Stimulated activated CD4-positive, alpha-beta T cell treated with anti-CD3 and anti-CD28 coated beads, TNF-alpha, amount 100 ng/mL, for 1 hour (primary cell): Measurements from ENCODE around the gene DGCR8.

ENCODE experiments used
- DNase-seq, 3 donors: peaks; one replicate each; pipeline ENCODE4 v3.0.0-alpha.2; 2020; ENCODE audit warnings: low read depth in 3 of 3, low spot score in 1 of 3

DGCR8 gene

DNA sequence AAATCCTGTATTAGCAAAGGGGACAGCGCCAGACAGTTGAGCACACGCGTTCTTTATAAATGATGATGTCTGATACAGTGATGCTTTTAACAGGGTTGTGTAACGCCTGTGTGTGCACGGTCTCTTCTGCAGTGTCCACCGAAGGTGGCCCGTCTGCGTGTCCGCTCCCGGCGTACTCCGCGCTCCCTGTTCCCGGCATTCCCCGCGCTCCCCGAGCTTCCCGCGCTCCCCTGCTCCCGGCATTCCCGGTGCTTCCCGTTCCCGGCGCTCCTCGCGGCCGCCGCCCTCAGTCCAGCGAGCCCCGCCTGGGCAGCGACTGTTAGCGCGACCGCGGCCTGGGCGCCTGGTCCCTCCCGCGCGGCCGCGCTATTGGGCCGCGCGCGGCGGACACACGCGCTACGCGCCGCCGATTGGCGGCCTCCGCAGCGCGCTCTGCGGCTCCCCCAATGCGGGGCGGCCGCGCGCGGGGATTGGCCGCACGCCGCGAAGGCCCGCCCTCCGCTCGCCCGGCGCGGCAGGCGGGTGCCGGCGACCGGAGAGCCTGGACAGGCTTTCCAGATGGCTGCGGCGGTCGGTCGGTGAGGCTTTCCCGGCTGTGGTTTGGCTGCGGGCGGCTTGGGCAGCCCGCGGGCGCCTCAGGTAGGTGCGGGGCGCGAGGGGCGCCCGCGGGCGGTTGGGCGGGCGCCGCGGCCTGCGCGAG lies at the start of gene DGCR8:
Gene DGCR8 (plus strand): TSS at position 497 of the 700 bp plus-strand sequence. CDS start 5,723 bp downstream, outside the sequence.
- peak; percentile 15 to 53 (median 45) for DNase-seq

DNA sequence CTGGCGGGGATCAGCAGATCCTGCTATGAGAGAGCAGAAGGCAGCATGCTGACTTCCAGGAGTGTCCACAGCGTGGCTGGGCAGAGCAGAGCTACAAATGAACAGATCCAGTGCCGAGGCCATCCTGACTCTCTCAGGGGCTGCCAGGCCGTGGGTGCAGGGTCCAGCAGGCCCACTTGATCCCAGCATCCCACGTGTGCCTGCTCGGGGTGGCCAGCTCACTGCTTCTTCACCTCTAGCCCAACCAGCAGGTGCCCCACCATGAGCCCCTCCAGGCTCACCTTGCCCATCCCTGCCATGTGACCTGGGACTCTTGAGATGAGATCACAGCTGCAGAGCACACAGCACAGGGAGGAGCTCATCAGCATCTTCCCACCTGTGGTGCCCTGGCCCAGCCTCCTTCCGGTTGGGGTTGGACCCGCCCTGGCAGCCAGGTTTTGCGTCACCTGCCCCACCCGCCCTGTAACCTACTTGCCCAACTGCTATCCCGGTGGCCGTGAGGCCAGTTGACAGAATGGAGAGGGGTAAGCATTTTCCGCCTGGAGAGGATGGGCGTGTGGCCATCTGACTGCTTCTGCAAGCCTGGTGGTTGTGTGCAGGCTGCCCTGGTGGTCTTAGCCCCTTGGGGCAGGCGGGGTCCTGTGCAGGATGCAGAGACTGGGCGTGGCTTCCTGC lies 48.2 kb upstream of the DGCR8 start:
- no peak for DNase-seq

- DNase-seq, result no peak
Observed at GRCh38 chr22:20032407-20032991, 47.5 kb upstream of the DGCR8 start.

GRCh38 chr22:20033045-20033706 lies 46.9 kb upstream of the DGCR8 start:
- DNase-seq, result no peak

DNA sequence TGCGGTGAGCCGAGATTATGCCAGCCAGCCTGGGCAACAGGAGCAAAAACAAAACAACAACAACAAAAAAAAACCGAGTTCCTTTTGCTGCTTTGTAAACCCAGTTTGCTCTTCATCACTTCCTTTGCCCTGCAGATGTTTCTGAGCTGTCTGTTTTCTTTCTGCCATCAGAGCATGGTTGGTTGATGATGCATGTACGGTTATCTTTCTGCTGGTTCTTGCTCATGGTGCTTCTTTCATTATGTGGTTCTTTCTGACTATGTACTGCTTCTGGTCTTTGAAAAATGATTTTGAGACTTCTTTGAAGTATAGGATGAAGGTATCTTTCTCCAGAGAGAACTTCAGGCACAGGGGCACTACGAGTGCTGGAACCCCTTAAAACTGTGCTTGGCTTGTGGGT lies 45.9 kb upstream of the DGCR8 start:
- no peak for DNase-seq

DNA sequence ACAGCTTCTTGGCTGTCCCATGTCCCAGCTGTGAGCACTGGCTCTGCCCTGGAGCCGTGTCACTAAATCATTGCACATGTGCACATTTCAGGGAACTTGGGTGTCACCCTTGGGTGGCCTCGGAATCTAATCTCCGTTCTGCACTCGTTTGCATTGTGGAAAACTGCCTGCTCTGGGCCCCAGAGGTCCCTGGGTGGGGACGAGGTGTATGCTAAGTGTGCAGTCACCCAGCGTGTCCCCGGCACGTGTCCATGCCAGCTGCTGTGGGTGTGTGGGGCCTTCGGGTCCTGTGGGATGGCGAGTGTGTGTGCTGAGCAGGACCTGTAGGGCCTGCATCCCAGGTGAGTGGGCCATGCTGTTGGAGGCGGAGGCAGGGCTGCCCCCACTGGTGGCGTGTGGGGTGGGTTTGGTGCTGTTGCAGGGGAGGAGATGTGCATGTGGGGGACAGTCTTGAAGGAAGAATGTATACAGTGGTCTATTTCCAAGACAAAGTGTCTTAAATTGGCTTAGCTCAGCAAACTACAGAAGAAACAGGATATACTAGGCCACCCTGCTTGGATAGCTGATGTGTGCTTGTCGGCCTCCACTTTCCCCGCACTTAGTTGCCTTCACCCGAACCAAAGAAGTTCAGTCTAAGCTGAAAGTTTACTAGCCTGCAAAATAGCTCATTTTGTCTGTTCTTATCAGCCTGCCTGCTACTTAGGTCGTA lies 44.5 kb upstream of the DGCR8 start:
- DNase-seq, result no peak

- DNase-seq, result no peak
Observed at GRCh38 chr22:20036084-20036482, 44.0 kb upstream of the DGCR8 start.

DNA sequence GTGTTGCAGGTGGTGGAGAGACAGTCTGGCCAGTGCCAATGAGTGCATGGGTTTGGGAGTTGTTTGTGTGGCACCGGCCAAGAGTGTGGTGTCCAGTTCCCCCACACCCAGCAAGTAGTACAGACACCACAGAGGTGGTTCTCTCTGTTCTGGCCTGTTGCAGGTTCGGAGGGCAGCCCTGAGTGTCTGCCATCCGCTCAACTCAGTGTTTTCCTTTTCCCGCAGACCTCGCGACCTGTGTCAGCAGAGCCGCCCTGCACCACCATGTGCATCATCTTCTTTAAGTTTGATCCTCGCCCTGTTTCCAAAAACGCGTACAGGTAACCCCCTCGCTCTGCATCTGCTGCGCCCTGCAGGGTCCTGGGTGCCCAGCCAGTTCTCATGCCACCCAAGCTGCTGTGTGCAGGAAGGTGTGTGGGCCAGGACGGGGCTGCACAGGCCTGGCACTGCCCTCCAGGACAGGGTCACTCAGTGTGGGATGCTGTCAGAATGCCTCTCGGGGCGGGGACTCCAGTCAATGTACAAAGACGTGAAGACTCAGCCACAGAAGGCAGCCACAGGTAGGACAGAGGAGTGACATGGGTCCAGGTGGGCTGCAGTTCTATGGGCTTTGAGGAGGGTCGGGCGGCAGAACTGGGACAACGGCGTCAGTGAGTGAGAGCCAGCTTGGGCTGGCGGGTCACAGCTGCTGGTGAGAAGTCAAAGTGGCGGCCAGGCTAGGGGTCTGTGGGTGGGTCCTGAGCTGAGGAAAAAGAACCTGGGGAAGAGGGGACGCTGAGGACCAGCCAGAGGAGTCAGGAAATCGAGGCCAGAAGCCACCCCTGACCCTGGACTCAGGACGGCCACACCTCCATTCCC lies 43.3 kb upstream of the DGCR8 start:
- no peak for DNase-seq

DNA sequence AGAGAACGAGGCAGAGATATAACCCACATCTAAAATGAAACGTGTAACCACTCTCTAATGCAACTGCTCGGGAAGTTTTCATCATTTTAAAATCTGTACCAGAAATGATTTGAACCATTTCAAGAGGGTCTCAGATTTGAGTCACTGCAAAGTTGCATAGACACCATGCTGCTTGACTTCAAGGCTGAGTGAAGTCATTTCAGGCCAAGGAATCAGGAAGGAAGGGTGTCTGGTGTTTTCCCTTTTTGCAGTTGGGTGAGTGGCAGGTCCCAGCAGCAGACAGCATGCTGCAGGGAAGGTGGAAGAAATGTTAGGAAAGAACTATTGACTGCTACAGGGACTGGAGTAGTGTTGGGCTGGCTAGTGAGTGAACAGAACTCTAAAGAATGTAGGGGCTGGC lies 42.6 kb upstream of the DGCR8 start:
- no peak for DNase-seq

GRCh38 chr22:20038574-20038973 lies 41.5 kb upstream of the DGCR8 start:
- no peak for DNase-seq

GRCh38 chr22:20039683-20040325 lies 40.2 kb upstream of the DGCR8 start:
- DNase-seq, result no peak

GRCh38 chr22:20040327-20041200 lies 39.5 kb upstream of the DGCR8 start:
- no peak for DNase-seq

GRCh38 chr22:20043057-20043996 lies 36.7 kb upstream of the DGCR8 start:
- DNase-seq, result no peak

- no peak for DNase-seq
Observed at GRCh38 chr22:20043997-20044342, 36.1 kb upstream of the DGCR8 start.

- DNase-seq, result no peak
Observed at GRCh38 chr22:20044495-20045151, 35.4 kb upstream of the DGCR8 start.

DNA sequence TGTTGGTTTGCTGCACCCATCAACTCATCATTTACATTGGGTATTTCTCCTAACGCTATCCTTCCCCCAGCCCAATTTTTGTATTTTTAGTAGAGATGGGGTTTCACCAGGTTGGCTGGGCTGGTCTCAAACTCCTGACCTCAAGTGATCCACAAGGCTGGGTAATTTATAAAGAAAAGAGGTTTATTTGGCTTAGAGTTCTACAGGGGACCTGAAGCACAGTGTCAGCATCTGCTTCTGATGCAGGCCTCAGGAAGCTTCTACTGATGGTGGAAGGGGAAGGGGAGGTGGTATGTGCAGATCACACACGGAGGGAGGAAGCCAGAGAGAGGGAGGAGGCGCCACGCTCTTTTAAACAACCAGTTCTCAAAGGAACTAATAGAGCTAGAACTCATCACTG lies 33.3 kb upstream of the DGCR8 start:
- no peak for DNase-seq

DNA sequence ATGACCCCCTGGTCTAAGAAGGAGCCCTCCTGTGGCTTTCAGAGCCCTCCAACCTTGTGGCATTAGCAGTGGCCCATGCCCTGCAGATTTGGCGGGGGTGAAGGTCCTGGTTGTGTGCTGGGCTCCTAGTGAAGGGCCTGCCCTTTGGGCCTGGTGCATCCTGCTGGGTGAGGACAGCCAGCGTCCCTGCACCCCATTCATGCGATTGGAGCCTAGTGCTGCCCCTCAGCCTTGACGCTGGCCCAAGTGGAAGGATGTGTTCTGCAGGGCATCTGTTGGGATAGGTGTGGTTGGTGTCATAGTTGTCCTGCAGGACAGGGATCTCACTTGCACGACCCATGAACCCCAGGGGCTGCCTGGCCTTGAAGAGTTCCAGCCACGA lies 28.1 kb upstream of the DGCR8 start:
- no peak for DNase-seq
